Effector memory CD4-positive, alpha-beta T cell (primary cell): ENCODE results near the gene C2orf92.
A peak's percentile ranks its signal among the peaks of the same experiment; 100 is the strongest.

ENCODE experiments used
- DNase-seq, 3 donors: peaks; one replicate each; pipeline ENCODE4 v3.0.0-alpha.2; 2020
- H3K27ac ChIP-seq: 2 replicates; pipeline ENCODE4 v1.7.0; 2013; ENCODE audit warnings: mild to moderate bottlenecking, low read length, moderate library complexity; ENCODE audit not compliant: insufficient read depth, poor library complexity, severe bottlenecking
- H3K27me3 ChIP-seq: replicated peaks from 2 replicates; pipeline ENCODE4 v1.7.0; 2013; ENCODE audit warnings: mild to moderate bottlenecking, low read length; ENCODE audit not compliant: insufficient read depth, control insufficient read depth, poor library complexity, severe bottlenecking
- H3K36me3 ChIP-seq: 2 replicates; pipeline ENCODE4 v1.7.0; 2013; ENCODE audit warnings: mild to moderate bottlenecking, low read length, moderate library complexity; ENCODE audit not compliant: control insufficient read depth, insufficient read depth
- H3K4me1 ChIP-seq: 2 replicates; pipeline ENCODE4 v1.7.0; 2013; ENCODE audit warnings: low read length, mild to moderate bottlenecking; ENCODE audit not compliant: control insufficient read depth, insufficient read depth, poor library complexity, severe bottlenecking
- H3K4me3 ChIP-seq: 2 replicates; pipeline ENCODE4 v1.7.0; 2013; ENCODE audit warnings: low read length, low read depth, mild to moderate bottlenecking; ENCODE audit not compliant: insufficient read depth, poor library complexity, severe bottlenecking
- H3K9me3 ChIP-seq: 2 replicates; pipeline ENCODE4 v1.7.0; 2013; ENCODE audit warnings: mild to moderate bottlenecking, low read length, moderate library complexity; ENCODE audit not compliant: control insufficient read depth

Gene C2orf92

GRCh38 chr2:97688062-97688827 lies 18.7 kb downstream of the C2orf92 start:
- Histone ChIP-seq H3K36me3 (no peaks in the 10 kb centered on the region), H3K9me3 (no peaks in the 10 kb centered on the region), H3K4me1 (no peaks in the 10 kb centered on the region), H3K27ac (no peak overlapping the region), H3K27me3 (no peaks in the 10 kb centered on the region), H3K4me3 (no peak overlapping the region)
- DNase-seq = no peak

GRCh38 chr2:97691166-97691565 lies 21.7 kb downstream of the C2orf92 start:
- DNase-seq = no peak
- H3K4me3 ChIP-seq = no peak overlapping the region
- H3K27ac ChIP-seq = no peak overlapping the region
- no peaks in the 10 kb centered on the region for H3K4me1 ChIP-seq
- no peaks in the 10 kb centered on the region for H3K9me3 ChIP-seq
- H3K27me3 ChIP-seq = no peaks in the 10 kb centered on the region
- H3K36me3 ChIP-seq = no peaks in the 10 kb centered on the region

GRCh38 chr2:97693476-97693875 lies 24.0 kb downstream of the C2orf92 start:
- H3K4me3 ChIP-seq = no peak overlapping the region
- no peaks in the 10 kb centered on the region for H3K36me3 ChIP-seq
- no peak overlapping the region for H3K27ac ChIP-seq
- no peaks in the 10 kb centered on the region for H3K27me3 ChIP-seq
- H3K4me1 ChIP-seq = no peaks in the 10 kb centered on the region
- no peak for DNase-seq
- no peaks in the 10 kb centered on the region for H3K9me3 ChIP-seq

GRCh38 chr2:97695744-97696143 lies 26.2 kb downstream of the C2orf92 start:
- Histone ChIP-seq H3K27me3 (no peaks in the 10 kb centered on the region), H3K36me3 (no peaks in the 10 kb centered on the region), H3K4me1 (no peaks in the 10 kb centered on the region), H3K4me3 (no peak overlapping the region), H3K9me3 (no peaks in the 10 kb centered on the region), H3K27ac (no peak overlapping the region)
- no peak for DNase-seq

GRCh38 chr2:97697252-97698235 lies 28.0 kb downstream of the C2orf92 start:
- peak; percentile 74 to 86 (median 81) for DNase-seq
- no peak overlapping the region for H3K4me3 ChIP-seq
- no peaks in the 10 kb centered on the region for H3K9me3 ChIP-seq
- no peak overlapping the region for H3K27ac ChIP-seq
- no peaks in the 10 kb centered on the region for H3K27me3 ChIP-seq
- H3K36me3 ChIP-seq = no peaks in the 10 kb centered on the region
- H3K4me1 ChIP-seq = no peaks in the 10 kb centered on the region

GRCh38 chr2:97698530-97698929 lies 29.0 kb downstream of the C2orf92 start:
- no peak overlapping the region for H3K27ac ChIP-seq
- H3K36me3 ChIP-seq = no peaks in the 10 kb centered on the region
- no peaks in the 10 kb centered on the region for H3K27me3 ChIP-seq
- no peaks in the 10 kb centered on the region for H3K4me1 ChIP-seq
- H3K9me3 ChIP-seq = no peaks in the 10 kb centered on the region
- DNase-seq = no peak
- H3K4me3 ChIP-seq = no peak overlapping the region

- Histone ChIP-seq H3K4me1 (no peaks in the 10 kb centered on the region), H3K9me3 (no peaks in the 10 kb centered on the region), H3K27me3 (no peaks in the 10 kb centered on the region), H3K36me3 (no peaks in the 10 kb centered on the region), H3K27ac (no peak overlapping the region), H3K4me3 (no peak overlapping the region)
- peak in 2 of 3 donors; percentile 32 to 35 for DNase-seq
These were observed 30.4 kb downstream of the C2orf92 start for GRCh38 chr2:97699765-97700444.

- H3K27me3 ChIP-seq = no peaks in the 10 kb centered on the region
- H3K4me3 ChIP-seq = no peak overlapping the region
- H3K4me1 ChIP-seq = no peaks in the 10 kb centered on the region
- no peaks in the 10 kb centered on the region for H3K9me3 ChIP-seq
- no peak for DNase-seq
- H3K36me3 ChIP-seq = no peaks in the 10 kb centered on the region
- no peak overlapping the region for H3K27ac ChIP-seq
These were observed 31.7 kb downstream of the C2orf92 start for GRCh38 chr2:97701186-97701585.

- Histone ChIP-seq H3K27ac (no peak overlapping the region), H3K4me3 (no peak overlapping the region)
- no peak for DNase-seq
These were observed 32.4 kb downstream of the C2orf92 start for GRCh38 chr2:97701851-97702465.

More at GRCh38 chr2:97701851-97702465, 32.4 kb downstream of the C2orf92 start:
- H3K9me3 ChIP-seq = no peaks in the 10 kb centered on the region
- no peaks in the 10 kb centered on the region for H3K36me3 ChIP-seq
- no peaks in the 10 kb centered on the region for H3K27me3 ChIP-seq
- no peaks in the 10 kb centered on the region for H3K4me1 ChIP-seq
